Esophagus squamous epithelium (tissue), 4 donors: Measurements from ENCODE around the gene MARCHF2.

Experiments
- POLR2A ChIP-seq, 4 donors: fragments of 450-650 bp; IDR thresholded peaks; one replicate each; pipeline ENCODE4 v1.6.1; 2017; ENCODE audit warnings: antibody characterized with exemption in 4 of 4, mild to moderate bottlenecking in 4 of 4, moderate library complexity in 3 of 4
- TF ChIP-seq, protein P1 (sequence below), 6 experiments: fragments of 450-650 bp in 4 of 6; fragments of 200-600 bp in 2 of 6; sonication (generic) in 2 of 6; IDR thresholded peaks; one replicate each; pipeline ENCODE4 v1.5.1; 2016 to 2019; ENCODE audit warnings: antibody characterized with exemption in 6 of 6, mild to moderate bottlenecking in 4 of 6, moderate library complexity in 4 of 6

- TF ChIP-seq, protein P1, sequence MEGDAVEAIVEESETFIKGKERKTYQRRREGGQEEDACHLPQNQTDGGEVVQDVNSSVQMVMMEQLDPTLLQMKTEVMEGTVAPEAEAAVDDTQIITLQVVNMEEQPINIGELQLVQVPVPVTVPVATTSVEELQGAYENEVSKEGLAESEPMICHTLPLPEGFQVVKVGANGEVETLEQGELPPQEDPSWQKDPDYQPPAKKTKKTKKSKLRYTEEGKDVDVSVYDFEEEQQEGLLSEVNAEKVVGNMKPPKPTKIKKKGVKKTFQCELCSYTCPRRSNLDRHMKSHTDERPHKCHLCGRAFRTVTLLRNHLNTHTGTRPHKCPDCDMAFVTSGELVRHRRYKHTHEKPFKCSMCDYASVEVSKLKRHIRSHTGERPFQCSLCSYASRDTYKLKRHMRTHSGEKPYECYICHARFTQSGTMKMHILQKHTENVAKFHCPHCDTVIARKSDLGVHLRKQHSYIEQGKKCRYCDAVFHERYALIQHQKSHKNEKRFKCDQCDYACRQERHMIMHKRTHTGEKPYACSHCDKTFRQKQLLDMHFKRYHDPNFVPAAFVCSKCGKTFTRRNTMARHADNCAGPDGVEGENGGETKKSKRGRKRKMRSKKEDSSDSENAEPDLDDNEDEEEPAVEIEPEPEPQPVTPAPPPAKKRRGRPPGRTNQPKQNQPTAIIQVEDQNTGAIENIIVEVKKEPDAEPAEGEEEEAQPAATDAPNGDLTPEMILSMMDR (IDR thresholded peaks at IDR 0.05), result no peak
- TF ChIP-seq POLR2A (IDR thresholded peaks at IDR 0.05), result no peak
These were observed 73.6 kb downstream of the MARCHF2 start for GRCh38 chr19:8486661-8487136.
